TTC549 (cell line): ENCODE data around the gene LRRFIP1.
"Not testable (repeated sequence)": the region's sequence is repeated elsewhere in the genome, so short reads cannot be mapped to it uniquely, and the experiment has no call there.

Experiments
- FAIRE-seq: peaks from 2 replicates; lab custom pipeline; 2012; peaks lifted over from hg19 to GRCh38; lab: Jason Lieb, UNC

Gene LRRFIP1

DNA sequence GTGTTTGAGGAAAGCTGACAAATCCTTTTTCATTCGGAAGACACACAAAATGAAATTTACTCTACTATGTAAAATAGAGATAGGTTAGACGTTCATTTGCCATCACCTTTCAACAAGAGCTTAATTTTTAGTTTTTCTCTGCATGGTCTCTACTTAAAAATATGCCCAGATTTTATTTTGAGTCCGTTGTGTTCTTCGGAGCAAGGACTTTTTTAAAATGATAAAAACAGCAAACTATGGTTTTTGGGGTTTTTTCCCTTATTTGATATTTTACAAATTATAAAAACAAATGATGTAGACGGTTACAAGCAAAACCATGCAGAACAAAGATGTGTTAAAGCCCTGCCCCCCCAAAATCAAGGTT lies 117.8 kb downstream of the LRRFIP1 start:
- FAIRE-seq = no peak

DNA sequence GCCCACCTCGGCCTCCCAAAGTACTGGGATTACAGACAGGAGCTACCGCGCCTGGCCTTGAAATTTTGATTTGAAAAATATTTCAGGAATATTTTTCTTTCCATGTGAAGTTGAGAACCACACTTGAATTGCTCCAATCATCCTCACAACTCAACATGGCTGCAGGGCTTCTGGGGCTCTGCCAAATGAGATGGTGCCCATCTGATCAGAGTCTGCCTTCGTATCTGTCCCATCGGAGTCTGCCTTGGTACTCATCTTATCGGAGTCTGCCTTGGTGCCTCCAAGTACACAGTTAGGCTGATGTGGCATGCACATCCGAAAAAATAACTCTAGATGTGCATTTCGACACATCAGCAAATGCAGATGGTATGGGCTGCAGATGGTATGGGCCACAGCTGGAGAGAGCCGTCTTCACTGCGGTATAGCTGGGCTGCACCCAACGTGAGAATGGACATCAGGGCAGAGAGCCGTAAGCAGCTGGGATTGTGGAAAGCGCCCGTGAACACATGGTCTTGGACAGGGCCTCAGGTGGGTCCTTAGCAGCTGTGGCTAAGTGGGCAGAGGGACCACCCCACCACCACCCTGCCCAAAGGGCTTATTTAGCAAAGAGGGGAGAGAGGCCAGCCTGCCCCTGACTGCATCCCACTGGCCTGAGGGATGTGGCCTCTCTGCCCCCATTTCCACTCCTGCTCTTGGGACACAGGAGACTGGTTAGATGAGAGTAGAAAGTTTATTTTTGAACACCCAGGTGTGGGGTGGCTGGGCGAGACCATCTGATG lies 119.1 kb downstream of the LRRFIP1 start:
- no peak for FAIRE-seq

DNA sequence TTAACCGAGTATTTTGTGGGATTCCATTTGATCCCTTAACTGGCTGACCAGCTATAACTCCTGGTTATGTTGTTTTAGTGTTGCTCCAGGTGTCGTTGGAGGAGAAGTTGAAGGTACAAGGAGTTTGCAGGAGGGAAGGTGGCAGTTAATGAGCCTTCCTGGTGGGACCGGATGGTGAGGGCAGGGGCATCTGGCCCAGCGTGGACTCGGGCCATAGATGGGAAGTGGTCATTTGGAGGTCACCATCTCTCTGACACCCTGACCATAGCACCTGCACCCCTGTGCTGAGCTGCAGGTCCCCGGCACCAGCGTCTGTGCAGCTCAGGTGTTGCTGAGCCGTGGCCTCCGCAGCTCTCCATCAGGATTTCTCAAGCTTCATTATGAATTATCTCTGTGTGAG lies 119.8 kb downstream of the LRRFIP1 start:
- no peak for FAIRE-seq

DNA sequence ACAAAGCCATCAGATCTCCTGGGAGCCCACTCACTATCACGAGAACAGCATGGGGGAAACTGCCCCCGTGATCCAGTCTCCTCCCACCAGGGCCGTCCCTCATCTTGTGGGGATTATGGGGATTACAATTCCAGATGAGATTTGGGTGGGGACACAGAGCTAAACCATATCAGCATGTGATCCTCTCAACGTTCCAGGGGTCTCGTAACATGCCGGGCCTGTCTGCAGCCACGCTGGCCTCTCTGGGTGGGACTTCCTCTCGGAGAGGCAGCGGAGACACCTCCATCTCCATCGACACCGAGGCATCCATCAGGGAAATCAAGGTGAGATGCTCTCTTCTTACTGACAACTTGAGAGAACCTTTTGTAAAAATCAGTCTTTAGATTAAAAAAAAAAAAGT lies 121.6 kb downstream of the LRRFIP1 start:
- FAIRE-seq = no peak

DNA sequence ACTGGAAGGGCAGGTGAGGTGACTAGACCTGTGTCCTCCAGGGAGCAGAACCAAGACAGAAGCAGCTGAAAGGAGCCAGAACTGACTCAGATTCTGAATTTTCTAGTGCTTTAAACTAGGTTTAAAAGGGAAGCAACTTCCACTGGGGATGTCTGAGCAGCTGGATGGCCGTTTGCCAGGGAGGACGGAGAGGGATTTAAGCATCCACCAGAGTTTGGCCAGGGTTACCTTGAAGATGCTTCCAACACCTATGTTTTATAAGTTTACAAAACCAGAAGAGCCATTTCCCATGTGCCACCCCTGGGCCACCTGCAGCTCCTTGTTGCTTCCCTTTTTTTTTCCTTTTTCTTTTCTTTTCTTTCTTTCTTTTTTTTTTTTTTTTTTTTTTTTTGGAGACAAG lies 122.6 kb downstream of the LRRFIP1 start:
- no peak for FAIRE-seq

DNA sequence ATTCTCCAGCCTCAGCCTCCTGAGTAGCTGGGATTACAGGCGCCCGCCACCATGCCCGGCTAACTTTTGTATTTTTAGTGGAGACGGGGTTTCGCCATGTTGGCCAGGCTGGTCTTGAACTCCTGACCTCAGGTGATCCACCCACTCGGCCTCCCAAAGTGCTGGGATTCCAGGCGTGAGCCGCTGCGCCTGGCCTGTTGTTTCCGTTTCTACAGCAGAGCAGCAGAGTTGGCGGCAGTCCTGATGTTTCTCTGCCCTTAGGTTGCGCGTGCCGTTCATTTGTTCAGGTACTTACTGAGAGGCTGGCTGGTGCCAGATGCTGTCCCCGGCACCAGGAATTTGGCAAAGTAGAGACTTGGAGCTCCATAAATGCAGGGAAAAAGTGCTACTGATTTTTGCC lies 123.1 kb downstream of the LRRFIP1 start:
- FAIRE-seq = not testable (repeated sequence)

DNA sequence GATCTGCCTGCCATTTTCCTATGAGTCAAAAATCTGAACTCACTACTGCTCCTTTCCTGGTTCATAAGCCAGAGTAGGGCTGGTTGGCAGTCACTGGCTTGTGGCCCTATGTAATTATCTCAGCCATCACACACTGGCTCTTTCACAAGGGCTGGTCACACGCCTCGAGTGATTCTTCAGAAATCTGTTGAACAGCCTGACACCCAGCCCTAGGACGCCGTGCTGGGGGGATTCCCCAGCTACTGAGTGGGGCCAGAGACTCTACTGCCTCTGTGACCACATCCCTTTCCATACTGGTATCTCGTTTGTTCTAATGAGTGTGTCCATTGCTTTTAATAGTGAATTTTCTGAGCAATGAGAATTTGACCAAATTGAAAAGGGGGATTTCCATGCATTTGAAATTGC lies 125.4 kb downstream of the LRRFIP1 start:
- FAIRE-seq = no peak

DNA sequence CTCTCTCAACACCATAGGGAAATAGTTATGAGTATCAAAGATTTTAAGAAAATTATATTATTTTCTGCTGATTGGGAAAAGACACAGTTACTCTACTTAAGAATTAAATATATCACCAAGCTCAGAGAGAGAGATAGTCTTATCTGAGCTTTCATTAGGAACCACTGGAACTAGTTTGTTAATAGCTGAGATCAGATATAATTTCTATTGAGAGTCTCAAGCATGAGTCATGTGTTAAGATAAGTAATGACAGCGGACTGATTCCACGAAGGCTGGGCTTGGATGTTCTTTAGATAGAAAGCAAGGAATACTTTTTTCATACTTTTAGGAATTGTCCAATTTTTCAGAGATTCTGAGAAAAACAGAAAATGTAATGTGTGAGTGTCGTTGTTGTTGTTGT lies 126.8 kb downstream of the LRRFIP1 start:
- FAIRE-seq = no peak

DNA sequence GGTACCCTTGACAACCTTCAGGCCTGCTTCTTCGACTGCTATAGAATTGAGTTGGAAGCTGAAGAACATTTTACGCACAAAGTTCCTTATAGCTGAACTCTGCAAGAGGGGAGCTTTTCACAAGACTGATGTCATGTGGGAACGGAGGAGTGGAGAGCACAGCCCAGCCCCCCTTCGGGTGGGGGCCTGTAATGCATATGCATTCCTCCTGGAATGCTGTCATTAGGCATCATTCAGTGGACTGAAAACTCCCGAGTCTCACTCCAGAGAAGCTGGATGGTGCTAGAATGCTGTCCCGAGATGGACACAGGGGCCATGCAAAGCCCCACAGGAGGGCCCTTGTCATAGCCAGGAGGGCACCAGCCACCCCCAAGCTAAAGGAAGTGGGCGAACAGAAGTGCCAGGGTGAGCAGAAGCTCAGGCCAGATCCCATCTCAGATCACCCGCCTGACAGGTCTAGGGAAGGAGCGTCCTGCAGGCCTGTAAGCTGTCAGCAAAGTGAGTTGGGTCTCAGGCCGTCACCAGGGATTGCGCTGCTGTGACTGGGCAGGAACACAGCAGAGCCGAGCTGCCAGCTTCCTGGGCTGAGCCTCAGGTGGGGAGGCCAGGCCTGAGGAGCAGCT lies 127.3 kb downstream of the LRRFIP1 start:
- no peak for FAIRE-seq

DNA sequence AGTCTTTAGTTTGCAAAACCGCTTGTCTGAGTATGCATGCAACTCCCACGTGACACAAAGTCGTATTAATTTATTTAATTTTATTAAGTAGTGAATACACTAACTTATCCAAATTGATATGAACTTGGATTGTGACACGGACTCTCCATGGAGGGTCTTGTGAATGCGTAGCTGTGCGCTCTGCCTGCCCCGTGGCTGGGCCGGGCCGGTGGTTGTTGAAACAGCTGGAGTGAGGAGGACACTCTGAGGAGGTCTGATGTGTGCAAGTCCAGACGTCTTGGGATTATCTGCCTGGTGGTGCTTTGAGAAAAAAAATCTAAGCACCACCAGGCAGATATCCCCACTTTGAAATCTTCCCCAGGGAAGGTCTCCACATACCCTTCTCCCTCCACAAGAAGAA lies 130.2 kb downstream of the LRRFIP1 start:
- FAIRE-seq = no peak

DNA sequence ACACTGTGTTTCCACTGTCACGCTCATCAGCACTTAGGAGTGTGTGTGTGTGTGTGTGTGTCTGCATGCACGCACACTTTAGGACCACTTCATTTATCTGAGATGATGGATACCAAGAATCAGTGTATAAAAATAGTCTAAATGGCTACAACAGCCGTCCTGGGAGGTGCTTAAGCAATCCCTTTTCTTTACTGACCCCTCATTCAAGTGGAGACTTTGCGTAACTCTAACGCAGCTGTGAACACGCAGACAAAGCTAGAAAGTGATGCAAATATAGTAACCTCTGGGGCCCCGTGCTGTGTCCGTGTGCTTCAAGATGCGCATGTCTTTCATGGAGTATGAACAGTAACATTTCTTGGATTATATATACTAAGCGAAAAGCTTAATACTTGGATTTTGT lies 130.8 kb downstream of the LRRFIP1 start:
- FAIRE-seq = no peak

DNA sequence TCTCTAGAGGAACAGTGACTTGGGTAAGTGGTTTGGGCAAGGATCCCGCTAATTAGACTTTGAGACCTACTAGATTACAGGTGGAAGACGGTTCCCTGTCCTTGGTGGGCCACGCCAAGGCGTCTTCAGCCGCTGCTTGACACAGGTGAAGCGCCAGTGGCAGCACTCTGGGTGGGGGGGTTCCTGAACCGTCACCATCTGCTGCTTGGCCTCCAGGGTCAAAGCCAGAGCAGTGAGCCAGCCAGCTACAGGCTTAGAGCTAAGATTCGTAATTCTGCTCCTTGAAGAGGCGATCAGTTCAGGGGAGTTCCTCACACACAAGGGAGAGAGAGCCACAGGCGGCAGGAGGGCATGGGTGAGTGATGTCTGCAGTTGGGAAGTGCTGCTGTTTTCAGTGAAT lies 131.8 kb downstream of the LRRFIP1 start:
- no peak for FAIRE-seq

DNA sequence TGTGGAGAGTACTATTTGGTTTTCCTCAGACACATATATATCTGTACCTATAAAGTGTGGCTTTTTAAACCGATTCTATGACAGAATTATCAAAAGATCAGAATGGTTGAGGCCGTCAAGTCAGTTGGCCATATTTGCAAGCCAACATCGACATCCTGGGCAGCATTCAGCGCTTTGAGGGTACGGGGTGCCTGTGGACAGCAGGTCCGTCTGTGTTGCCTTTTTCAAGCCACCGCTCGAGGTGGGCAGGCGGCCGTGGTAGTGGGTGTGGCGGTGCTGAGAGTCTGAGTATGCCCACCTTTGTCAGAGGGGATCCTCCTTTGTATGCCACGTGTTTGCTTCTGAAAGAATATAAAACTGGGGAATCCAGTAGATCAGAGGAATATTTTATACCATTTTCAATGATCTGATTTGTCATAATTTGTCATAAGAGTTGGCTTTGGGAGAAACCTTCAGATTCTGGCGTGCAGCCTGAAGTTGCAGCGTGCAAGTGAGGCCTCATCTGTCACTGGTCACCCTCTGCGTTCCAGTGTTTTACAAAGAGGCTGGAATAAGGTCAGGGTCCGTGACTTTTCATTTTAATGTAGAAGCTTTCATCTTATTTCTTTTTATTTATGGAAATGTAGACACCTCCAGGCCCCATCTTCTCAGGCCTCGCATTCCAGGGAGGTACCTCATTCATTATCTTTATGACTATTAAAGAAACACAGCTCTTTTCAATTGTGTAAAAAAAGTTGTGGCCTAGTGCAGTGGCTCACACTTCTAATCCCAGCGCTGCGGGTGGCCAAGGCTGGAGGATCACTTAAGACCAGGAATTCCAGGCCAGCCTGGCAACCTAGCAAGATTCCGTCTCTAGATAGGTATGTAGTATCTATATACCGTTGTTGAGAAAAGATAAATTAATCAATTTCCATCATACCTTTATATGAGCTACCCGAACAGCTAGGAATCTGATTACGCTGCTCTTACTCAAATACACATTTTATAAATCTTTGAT lies 133.4 kb downstream of the LRRFIP1 start:
- FAIRE-seq = no peak

DNA sequence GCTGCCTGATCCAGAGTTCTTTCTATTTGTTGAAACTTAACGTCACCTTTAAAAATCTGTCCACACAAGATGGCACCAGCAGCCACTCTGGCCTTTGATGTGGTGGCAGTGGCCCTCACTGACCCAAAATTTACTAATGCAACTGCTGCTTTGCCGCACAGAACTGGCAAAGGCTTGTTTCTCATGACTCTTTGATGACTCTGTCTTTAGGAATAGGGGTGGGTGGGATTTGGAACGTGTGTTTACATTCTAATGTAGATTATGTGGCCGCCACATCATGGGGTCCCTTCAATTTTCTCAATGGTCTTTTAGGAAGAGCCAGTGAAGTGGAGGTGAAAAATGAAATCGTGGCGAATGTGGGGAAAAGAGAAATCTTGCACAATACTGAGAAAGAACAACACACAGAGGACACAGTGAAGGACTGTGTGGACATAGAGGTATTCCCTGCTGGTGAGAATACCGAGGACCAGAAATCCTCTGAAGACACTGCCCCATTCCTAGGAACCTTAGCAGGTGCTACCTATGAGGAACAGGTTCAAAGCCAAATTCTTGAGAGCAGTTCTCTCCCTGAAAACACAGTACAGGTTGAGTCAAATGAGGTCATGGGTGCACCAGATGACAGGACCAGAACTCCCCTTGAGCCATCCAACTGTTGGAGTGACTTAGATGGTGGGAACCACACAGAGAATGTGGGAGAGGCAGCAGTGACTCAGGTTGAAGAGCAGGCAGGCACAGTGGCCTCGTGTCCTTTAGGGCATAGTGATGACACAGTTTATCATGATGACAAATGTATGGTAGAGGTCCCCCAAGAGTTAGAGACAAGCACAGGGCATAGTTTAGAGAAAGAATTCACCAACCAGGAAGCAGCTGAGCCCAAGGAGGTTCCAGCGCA lies 135.2 kb downstream of the LRRFIP1 start:
- FAIRE-seq = not testable (repeated sequence)

DNA sequence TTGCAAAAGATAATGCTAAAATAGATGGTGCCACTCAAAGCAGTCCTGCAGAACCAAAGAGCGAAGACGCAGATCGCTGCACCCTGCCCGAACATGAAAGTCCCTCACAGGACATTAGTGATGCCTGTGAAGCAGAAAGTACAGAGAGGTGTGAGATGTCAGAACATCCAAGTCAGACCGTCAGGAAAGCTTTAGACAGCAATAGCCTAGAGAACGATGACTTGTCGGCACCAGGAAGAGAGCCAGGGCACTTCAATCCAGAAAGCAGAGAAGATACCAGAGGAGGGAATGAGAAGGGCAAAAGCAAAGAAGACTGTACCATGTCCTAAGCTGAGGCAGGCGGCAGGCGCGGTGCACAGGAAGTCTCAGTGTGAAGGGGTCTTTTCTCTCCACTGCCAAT lies 136.4 kb downstream of the LRRFIP1 start:
- FAIRE-seq = no peak

DNA sequence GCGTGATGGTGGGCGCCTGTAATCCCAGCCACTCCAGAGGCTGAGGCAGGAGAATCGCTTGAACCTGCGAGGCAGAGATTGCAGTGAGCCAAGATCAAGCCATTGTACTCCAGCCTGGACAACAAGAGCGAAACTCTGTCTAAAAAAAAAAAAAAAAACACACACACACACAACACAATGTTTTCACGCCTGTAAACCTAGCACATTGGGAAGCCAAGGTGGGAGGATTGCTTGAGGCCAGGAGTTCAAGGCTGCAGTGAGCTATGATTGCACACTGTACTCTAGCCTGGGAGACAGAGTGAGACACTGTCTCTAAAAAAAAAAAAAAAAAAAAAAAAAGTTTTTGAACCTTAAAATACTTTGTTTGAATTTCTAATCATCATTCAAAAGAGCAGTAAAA lies 137.7 kb downstream of the LRRFIP1 start:
- FAIRE-seq = not testable (repeated sequence)

DNA sequence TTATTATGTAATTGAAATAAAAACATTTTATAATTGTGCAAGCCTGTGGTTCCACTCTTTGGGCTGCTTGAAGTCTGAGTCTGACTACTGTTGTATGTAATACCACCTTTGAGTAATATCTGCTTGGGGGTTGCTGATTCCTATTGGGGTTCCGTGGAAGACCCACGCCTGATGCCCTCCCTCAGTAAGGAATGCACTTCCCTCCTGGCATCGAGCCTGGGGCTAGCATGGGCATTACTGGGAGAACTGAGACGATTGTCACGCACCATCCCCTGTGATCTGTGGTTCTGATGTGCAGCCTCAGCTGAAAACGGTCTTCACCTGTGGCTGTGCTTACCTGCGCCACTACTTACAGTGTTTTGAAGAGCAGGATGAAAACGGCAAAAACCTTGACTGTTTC lies 138.5 kb downstream of the LRRFIP1 start:
- FAIRE-seq = no peak

DNA sequence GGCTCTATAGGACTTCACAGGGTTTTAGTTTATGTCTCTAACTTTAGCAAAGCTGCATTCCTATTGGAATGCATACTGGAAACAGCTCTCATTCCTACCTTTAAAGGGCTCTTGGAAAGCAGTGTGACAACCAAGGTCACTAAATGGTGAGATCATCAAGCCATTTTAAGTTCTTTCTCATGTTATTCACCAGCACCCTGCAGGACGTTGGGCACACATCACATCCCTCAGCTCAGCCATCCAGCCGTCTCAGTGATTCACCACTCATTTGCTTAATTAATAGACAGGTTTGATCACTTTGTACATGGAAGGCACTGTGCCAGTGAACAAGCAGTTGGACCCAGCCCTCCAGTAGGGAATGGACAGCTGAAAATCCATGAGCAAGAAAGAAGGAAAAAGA lies 139.0 kb downstream of the LRRFIP1 start:
- FAIRE-seq = no peak

DNA sequence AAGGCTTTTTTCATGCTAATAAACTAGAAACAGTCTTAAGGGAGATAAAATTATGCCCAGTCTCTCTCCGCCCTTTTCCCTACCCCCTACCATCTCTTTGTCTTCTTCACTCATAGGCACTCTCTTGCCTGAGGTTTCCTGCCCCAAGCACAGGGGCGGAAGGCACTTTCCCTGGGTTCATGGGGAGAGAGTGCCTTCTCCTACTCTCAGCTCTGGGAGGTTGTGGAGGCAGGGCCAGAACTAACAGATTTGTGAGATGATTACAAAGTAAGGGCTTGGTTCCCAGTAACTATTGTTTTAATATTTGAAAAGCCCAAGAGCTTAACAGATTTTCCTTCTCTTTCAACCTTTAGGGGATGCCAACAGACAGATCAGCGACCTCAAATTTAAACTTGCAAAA lies 145.1 kb downstream of the LRRFIP1 start:
- FAIRE-seq = no peak

DNA sequence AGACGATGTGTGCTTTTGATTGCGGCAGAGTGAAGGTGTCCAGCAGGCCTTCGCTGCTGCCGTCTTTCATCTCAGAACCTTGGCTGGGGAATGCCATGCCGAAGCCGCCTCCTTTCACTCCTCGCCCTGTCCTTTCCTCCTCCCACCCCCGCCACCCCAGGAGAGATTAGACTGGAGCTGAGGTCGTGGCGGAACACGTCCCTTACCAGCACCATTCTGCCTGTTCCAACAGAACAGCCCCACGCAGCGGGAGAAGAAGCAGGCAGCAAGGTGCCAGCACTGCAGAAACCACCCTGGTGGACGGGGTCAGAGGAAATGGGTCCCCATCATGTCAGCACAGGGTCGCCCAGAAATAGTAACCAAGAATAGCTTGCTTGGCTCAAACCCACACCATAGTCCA lies 146.4 kb downstream of the LRRFIP1 start:
- no peak for FAIRE-seq

DNA sequence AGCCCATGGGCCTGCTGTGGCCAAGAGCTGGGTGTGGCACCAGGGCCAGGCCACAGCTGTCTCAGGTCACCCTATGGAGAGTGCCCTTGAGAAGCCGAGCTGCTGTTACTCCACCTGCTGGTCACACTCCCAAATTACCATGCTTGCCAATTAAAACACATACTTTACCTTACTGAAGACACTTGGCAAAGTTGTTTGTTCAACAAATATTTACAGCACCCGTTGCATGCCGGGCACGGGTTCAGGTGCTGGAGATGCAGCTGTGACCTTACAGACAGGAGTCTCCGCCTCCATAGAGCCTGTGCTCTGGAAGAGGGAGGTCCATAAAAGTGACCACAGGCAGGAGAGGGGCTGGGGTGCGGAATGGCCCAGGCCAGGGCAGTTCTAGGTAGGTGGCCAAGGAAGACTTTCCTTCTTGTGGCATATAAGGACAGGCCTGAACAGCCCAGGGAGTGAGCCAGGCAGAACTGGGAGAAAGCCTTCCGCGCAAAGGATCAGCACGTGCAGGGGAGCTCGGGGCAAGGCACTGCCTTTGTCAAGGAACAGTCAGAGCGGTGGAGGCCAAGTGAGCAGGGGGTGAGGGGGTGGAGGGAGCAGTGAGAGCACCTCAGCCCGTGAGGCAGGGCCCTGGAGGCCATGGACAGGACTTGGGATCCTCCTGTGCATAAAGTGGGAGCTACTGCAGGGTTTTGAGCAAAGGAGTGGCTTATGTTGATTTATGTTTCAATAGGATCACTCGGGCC lies 147.6 kb downstream of the LRRFIP1 start:
- no peak for FAIRE-seq
